Ovary (tissue), 9 donors: ENCODE measurements around the gene EIF4G3. TPM values are rescaled to one million over a fixed set of nuclear protein-coding genes. Genes with fewer than 3 reads are reported as not detected.

Experiments used
- DNase-seq, 5 donors: peaks; one replicate each; pipeline ENCODE4 v3.0.0-alpha.2; 2019 to 2020
- H3K27ac ChIP-seq, 2 donors: fragments of 200-600 bp; one replicate each; pipeline versions ENCODE4 v1.5.1 to v1.8.0; 2019 to 2022
- H3K27me3 ChIP-seq: fragments of 200-600 bp; one replicate; pipeline ENCODE4 v1.8.0; 2022
- H3K36me3 ChIP-seq: fragments of 200-600 bp; sonication (generic); one replicate; pipeline ENCODE4 v1.5.1; 2019
- H3K4me1 ChIP-seq: one replicate; pipeline ENCODE4 v1.8.1; 2013; ENCODE audit warnings: mild to moderate bottlenecking, moderate library complexity; ENCODE audit not compliant: insufficient read depth
- H3K4me3 ChIP-seq: fragments of 200-600 bp; sonication (generic); one replicate; pipeline ENCODE4 v1.5.1; 2017
- H3K9me3 ChIP-seq, 2 donors: fragments of 200-600 bp in 1 of 2; sonication (generic) in 1 of 2; one replicate each; pipeline versions ENCODE4 v1.5.1 to v1.8.1; 2013 to 2019; ENCODE audit warnings: mild to moderate bottlenecking in 1 of 2, moderate library complexity in 1 of 2
- CTCF ChIP-seq, 3 donors: fragments of 450-650 bp in 2 of 3; fragments of 200-600 bp in 1 of 3; IDR thresholded peaks; one replicate each; pipeline versions ENCODE4 v1.5.1 to v1.8.0; 2016 to 2022; ENCODE audit warnings: antibody characterized with exemption in 3 of 3, mild to moderate bottlenecking in 1 of 3
- EP300 ChIP-seq: sonication (generic); formaldehyde crosslinking; IDR thresholded peaks from one replicate; pipeline ENCODE4 v1.6.1; 2017; ENCODE audit warnings: antibody characterized with exemption
- POLR2A ChIP-seq: fragments of 450-650 bp; IDR thresholded peaks from one replicate; pipeline ENCODE4 v1.6.1; 2017; ENCODE audit warnings: antibody characterized with exemption, mild to moderate bottlenecking, moderate library complexity
- WGBS, 3 donors: extraction: QIAGEN DNeasy Blood & Tissue Kit in 1 of 3; methylation state at CpG; one replicate each; pipeline versions ENCODE4 v1.1.5 to v1.1.7; 2013 to 2017; 5-methylcytosine and 5-hydroxymethylcytosine counted together
- intact Hi-C, 4 donors: fragments of 100-400 bp; cut with DNase I; formaldehyde crosslinking; loops; one replicate each; pipeline versions ENCODE4 v1.11.0 to v1.15.1; 2022 to 2023
- polyA plus RNA-seq, 2 donors: library from polyadenylated mRNA; stranded (reverse); fragments of 200-250 nt in 1 of 2; fragments of 350-450 nt in 1 of 2; fragmentation: Illumina TruSeq in 1 of 2; extraction: RNeasy Lipid Tissue Mini Kit (QIAGEN cat#74804) in 1 of 2; gene quantifications; one replicate each; pipeline ENCODE4 v1.2.3, GENCODE V29; 2013 to 2014
- total RNA-seq, 7 donors: library from RNA; depleted of rRNA in 2 of 7; stranded (reverse); fragments of >200 nt in 2 of 7; fragmentation: NEBNext Ultra II Directional in 3 of 7; extraction: Animal tissue kit (Norgen Biotek cat#: 25700) in 3 of 7; gene quantifications; one replicate each; pipeline versions ENCODE4 v1.1.0 to v1.2.4, GENCODE V29; 2016 to 2023
- donor health status: DM: no; HTN: no; CAD: no; lungs with moderate emphysema.
- donor health status: DM: no; HTN: no; CAD: no.
- donor health status: Bipolar disorder and iron deficiency.
- donor health status: DM: yes; HTN: yes; CAD: no.
- donor health status: DM: no; HTN: no; CAD: no.
- donor health status: DM: yes; HTN: yes; CAD: no.

The EIF4G3 gene
- total and polyA plus RNA-seq, 9 donors = 13.9 to 62.4 (median 39.4) TPM

DNA sequence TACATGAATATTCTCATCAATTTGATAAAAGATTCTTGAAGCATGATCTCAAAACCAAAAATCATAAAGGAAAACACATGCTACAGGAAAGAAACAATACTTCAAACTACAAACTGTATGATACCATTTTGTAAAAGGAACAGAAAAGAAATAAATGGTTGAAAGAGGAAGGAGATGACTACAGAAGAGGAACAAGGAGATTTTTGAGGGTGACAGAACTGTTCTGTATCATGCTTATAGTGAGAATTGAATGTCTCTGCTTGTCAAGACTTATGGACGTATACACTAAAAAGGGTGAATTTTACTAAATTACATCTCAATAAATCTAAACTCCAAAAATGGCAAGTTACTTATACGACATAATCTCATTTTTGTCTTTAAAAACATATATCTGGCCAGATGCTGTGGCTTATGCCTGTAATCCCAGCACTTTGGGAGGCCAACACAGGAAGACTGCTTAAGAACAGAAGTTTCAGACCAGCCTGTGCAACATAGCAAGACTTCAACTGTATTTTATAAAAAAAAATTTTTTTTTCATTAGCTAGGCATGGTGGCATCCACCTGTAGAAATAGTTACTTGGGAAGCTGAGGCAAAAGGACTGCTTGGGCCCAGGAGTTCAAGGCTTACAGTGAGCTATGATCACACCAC is 125.4 kb downstream of the EIF4G3 start:
- TF ChIP-seq POLR2A (no peak), CTCF (IDR thresholded peaks at IDR 0.05) (no peak), EP300 (no peak)
- no peak overlapping the region for H3K4me3 ChIP-seq
- no peak for DNase-seq
- no peak overlapping the region for H3K27ac ChIP-seq
- H3K27me3 ChIP-seq = no peaks in the 10 kb centered on the region
- no peaks in the 10 kb centered on the region for H3K4me1 ChIP-seq
- intact Hi-C loops = no loop called here
- no peaks in the 10 kb centered on the region for H3K36me3 ChIP-seq
- no peaks in the 10 kb centered on the region for H3K9me3 ChIP-seq
- 94 to 96% (median 96%) methylated on average over 2 of the region's 2 CpGs for WGBS, 3 donors

DNA sequence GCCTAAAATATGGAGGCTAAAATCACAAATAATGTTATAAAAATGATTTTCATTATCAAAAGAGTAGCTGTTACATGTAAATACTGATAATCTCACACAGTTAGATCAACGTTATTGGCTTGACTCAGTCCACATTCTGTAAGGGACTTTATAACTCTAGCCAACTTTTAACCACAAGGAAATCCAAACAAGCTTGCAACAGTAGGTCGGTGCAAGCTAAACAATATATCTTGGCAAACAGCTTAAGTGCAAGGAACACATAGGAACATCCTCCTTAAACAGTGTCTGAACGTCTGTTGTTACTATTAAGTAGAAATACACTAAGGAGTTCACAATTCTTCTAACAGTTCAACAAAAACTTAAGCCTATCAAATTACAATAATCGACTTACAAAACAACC is 126.7 kb downstream of the EIF4G3 start:
- Histone ChIP-seq H3K27me3 (no peaks in the 10 kb centered on the region), H3K4me1 (no peaks in the 10 kb centered on the region), H3K9me3 (no peaks in the 10 kb centered on the region), H3K27ac (no peak overlapping the region), H3K4me3 (no peak overlapping the region), H3K36me3 (no peaks in the 10 kb centered on the region)
- intact Hi-C loops = no loop called here
- 8 to 20% (median 8%) methylated on average over 4 of the region's 4 CpGs for WGBS, 3 donors
- no peak for DNase-seq
- TF ChIP-seq EP300 (no peak), POLR2A (no peak), CTCF (IDR thresholded peaks at IDR 0.05) (no peak)

GRCh38 chr1:21048462-21048861 is 128.2 kb downstream of the EIF4G3 start:
- no peaks in the 10 kb centered on the region for H3K36me3 ChIP-seq
- intact Hi-C loops = no loop called here
- no peaks in the 10 kb centered on the region for H3K9me3 ChIP-seq
- H3K4me1 ChIP-seq = no peaks in the 10 kb centered on the region
- H3K4me3 ChIP-seq = no peak overlapping the region
- no peak for DNase-seq
- WGBS, 3 donors = 97 to 100% (median 99%) methylated on average over 4 of the region's 4 CpGs
- H3K27ac ChIP-seq = no peak overlapping the region
- TF ChIP-seq CTCF (IDR thresholded peaks at IDR 0.05) (no peak), EP300 (no peak), POLR2A (no peak)
- no peaks in the 10 kb centered on the region for H3K27me3 ChIP-seq

DNA sequence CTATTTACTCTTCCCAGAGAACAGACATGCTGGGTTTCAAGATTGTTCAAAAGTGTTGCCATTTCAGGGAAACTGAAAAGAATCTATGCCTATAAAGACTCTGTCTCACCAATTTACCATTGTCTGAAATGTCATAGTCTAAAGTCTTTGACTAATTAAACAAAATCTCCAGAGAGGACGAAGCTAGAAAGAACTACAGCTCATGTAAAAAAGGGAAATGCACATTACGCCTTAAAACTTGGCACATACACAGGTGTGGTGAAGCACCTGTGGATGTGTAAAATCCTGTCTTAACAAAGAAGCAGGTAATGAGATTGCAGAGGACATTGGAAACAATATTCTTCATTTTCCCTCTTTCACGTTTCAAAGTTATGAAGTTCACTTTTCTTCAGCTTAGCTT is 130.6 kb downstream of the EIF4G3 start:
- Histone ChIP-seq H3K27me3 (no peaks in the 10 kb centered on the region), H3K27ac (no peak overlapping the region), H3K9me3 (no peaks in the 10 kb centered on the region), H3K4me3 (no peak overlapping the region), H3K4me1 (no peaks in the 10 kb centered on the region), H3K36me3 (no peaks in the 10 kb centered on the region)
- no peak for DNase-seq
- 93 to 97% (median 95%) methylated on average over 3 of the region's 3 CpGs for WGBS, 3 donors
- TF ChIP-seq EP300 (no peak), CTCF (IDR thresholded peaks at IDR 0.05) (no peak), POLR2A (no peak)
- intact Hi-C loops = no loop called here
